NCI-H748 (cell line): Measurements from ENCODE around the gene MRAP.
"Not testable (repeated sequence)": the region's sequence is repeated elsewhere in the genome, so short reads cannot be mapped to it uniquely, and the experiment has no call there.

ENCODE experiments used
- DNase-seq: peaks from one replicate; lab custom pipeline; 2025; ENCODE audit not compliant: unreplicated experiment; lab: John Stamatoyannopoulos, UW

The MRAP gene

GRCh38 chr21:32299695-32300094 lies 1.0 kb downstream of the MRAP start:
- DNase-seq = no peak

DNA sequence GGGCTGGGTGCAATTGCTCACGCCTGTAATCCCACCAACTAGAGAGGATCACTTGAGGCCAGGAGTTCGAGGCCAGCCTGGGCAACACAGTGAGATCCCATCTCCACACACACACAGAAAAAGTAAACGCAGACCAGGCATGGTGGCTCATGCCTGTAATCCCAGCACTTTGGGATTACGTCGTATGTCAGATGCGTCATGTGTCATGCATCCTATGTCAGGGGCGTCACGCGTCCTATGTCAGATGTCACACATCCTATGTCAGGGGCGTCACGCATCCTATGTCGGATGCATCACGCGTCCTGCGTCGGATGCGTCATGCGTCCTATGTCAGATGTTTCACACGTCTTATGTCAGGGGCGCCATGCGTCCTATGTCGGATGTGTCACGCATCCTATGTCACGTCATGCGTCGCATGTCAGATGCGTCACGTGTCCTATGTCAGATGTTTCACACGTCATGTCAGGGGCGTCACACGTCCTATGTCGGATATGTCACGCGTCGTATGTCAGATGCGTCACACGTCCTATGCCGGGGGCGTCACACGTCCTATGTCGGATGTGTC lies 1.5 kb downstream of the MRAP start:
- DNase-seq = no peak

GRCh38 chr21:32301596-32301995 lies 2.9 kb downstream of the MRAP start:
- no peak for DNase-seq

GRCh38 chr21:32302560-32302959 lies 3.9 kb downstream of the MRAP start:
- DNase-seq = no peak

GRCh38 chr21:32303385-32303784 lies 4.7 kb downstream of the MRAP start:
- no peak for DNase-seq

- DNase-seq = no peak
Measured at GRCh38 chr21:32304998-32305397, 6.3 kb downstream of the MRAP start.

GRCh38 chr21:32306021-32306780 lies 7.5 kb downstream of the MRAP start:
- no peak for DNase-seq

DNA sequence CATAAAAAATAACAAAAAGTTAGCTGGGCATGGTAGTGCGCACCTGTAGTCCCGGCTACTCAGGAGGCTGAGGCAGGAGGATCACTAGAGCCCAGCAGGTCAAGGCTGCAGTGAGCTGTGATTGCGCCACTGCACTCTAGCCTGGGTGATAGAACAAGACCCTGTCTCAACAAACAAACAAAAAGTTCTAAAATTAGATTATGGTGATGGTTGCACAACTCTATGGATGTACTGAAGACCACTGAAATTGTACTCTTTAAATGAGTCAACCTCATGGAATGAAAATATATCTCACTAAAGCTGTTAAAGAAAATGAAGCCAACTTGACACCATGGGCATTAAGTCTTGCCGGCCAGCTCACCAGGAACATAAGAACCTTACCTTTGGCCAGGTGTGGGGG lies 9.1 kb downstream of the MRAP start:
- no peak for DNase-seq

GRCh38 chr21:32308696-32309095 lies 10.0 kb downstream of the MRAP start:
- no peak for DNase-seq

DNA sequence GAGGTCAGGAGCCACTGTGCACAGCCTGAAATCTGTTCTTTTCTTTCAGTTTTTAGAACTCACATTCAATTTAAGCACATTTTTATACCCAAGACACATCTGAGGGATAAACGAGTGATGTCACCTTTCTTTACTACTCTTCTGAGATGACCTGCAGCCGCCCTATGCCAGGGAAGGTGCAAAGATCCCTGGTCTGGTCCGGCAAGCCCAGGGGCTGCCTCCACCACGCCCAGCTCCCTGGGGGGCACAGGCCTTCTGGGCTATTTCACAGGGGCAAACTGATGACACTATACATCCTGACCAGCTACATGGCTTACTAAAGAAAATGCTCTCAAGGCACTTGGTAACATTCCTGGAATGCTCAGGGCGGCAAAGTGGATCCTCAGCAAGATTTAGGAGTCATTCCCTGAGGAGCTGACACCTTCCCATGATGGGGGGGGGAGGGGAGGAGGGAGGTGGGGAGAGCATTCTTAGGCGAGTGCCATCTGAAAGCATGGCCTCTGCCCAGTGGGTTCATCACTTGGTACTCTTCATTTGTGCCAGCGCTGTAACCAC lies 11.3 kb downstream of the MRAP start:
- DNase-seq = no peak

DNA sequence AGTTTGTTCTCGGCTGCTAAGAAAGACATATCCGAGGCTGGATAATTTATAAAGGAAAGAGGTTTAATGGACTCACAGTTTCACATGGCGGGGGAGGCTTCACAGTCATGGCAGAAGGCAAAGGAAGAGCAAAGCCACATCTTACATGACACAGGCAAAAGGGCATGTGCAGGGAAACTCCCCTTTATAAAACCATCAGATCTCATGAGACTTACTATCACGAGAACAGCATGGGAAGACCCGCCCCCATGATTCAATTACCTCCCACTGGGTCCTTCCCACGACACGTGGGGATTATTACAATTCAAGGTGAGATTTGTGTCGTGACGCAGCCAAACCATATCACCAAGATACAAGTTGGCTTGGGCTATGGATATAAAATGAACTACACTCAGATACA lies 12.3 kb downstream of the MRAP start:
- not testable (repeated sequence) for DNase-seq

- DNase-seq = no peak
Measured at GRCh38 chr21:32311621-32312020, 13.0 kb downstream of the MRAP start.

GRCh38 chr21:32312326-32312725 lies 13.7 kb downstream of the MRAP start:
- DNase-seq = no peak

DNA sequence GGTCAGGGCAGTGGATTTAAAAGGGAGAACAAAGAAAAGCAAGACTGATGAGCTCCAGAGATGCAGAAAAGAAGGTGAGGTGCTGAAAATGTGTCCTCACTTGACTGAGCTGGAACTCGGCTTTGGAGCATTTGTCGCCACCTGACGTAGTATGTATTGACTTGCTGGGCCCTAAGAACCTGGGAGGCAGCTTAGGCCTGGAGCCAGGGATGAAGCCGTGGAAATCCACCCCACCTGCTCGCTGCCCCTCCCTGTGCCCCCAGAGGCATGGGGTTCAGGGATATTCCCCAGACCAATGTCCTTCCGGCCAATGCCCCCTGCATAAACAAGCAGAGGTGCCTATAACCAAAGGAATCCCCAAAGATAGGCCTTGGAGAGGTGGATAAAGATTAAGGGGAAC lies 14.3 kb downstream of the MRAP start:
- no peak for DNase-seq

DNA sequence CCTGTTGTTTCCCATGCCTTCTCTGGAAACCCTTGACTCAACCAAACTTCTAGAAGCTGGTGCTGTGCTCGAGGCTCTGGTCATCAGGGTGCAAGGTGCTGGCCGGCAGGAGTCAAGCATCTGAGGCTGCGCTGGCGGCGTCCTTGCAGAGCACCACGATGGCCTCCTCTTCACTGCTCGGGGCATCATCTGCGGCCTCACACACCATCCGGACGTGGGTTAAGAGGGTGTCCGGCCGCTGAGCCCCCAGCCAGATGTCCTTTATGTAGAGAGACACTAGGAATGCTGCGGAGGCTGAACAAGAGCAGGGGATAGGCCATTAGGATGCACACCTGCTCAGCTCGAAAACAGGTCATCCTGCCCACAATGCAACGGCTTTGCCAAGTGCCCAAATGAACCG lies 16.2 kb downstream of the MRAP start:
- DNase-seq = no peak

GRCh38 chr21:32315511-32316281 lies 17.0 kb downstream of the MRAP start:
- DNase-seq = no peak

DNA sequence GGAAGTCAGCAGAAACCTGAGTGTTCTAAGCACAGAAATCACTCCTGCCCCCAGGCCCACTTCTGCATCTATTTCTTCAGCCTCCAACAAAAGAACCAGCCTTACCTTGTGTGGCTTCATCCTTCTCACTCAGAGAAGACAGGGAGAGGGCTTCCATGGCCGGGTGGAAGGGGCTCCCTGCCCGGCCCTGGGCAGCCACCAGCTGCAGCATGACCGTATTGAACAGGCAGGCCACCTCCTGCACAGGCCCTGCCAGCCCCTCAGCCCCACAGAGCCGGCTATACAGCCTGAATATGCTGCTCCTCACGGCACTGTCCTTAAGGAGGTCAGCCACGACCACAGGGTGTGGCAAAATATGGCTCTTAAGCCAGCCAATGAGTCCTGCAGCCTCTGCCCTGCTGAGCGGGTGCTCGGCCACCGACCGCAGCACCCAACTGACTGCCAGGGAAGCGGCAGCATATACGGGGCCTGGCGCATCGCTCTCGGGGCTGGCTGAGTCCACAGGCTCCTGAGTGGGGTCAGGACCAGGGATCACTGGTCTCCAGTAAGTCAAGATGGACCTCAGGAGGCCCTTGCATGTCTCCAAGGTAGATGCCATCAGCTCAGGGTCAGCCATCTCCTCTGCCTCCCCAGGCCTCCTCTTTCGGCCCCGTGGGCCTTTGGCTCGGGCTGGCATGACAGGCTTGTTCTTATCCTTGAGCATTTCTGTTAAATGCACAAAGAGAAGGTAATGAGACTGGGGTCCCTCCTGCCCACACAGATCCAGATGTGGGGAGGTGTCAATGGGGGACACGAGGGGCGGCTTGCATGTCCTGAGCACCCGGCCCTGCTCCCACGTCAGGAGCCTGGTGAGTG lies 17.9 kb downstream of the MRAP start:
- DNase-seq = no peak

- no peak for DNase-seq
Measured at GRCh38 chr21:32317726-32318125, 19.1 kb downstream of the MRAP start.

GRCh38 chr21:32319012-32319411 lies 20.4 kb downstream of the MRAP start:
- no peak for DNase-seq

- no peak for DNase-seq
Measured at GRCh38 chr21:32320059-32320458, 21.4 kb downstream of the MRAP start.

DNA sequence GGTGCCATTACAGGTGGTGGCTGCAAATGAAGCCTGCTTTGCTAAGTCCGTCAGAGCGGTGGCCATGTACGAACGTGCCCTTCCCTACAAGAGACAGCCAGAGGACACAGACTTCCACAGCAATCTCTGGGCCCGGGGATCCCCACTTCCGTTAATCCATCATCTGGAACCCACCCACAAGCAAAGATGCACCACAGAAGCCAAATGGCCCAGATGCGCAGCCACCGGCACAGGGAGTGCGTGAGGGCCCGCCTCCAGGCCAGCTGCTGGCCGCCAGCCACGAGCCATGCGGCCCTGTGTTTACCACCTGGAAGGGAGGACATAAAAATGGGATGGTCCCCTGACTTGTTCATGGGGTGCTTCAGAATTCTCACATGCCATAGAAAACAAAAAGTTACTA lies 22.1 kb downstream of the MRAP start:
- no peak for DNase-seq
